Peyer's patch (tissue), 4 donors: ENCODE measurements around the gene RNF114.

Experiments used
- POLR2A ChIP-seq, 2 donors: fragments of 450-650 bp; IDR thresholded peaks; one replicate each; pipeline ENCODE4 v1.5.1; 2017; ENCODE audit warnings: antibody characterized with exemption in 2 of 2, mild to moderate bottlenecking in 2 of 2, moderate library complexity in 2 of 2
- TF ChIP-seq, protein P1 (sequence below), 6 experiments: fragments of 450-650 bp in 4 of 6; fragments of 200-600 bp in 2 of 6; sonication (generic) in 1 of 6; IDR thresholded peaks; one replicate each; pipeline ENCODE4 v1.5.1; 2017 to 2019; ENCODE audit warnings: antibody characterized with exemption in 6 of 6, mild to moderate bottlenecking in 3 of 6, moderate library complexity in 1 of 6

DNA sequence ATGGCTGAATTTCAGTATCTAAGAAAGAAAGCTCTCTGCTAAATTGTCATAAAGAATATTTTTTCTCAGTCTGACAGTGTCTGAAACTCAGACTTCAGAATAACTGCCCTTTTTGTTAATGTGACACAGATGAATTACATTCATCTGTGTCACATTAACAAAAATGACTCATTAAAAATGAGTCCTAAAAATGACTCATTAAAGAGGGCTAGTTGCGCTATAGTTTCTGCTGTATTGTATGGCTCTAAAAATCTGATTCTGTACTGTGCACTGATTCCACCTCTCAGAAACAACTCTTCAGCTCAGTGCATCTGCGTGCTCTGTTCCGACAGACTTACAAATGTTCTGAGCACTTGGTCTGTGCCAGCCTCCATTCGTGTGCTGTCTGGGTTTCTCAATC, 15.0 kb downstream of the RNF114 start:
- TF ChIP-seq, protein P1, sequence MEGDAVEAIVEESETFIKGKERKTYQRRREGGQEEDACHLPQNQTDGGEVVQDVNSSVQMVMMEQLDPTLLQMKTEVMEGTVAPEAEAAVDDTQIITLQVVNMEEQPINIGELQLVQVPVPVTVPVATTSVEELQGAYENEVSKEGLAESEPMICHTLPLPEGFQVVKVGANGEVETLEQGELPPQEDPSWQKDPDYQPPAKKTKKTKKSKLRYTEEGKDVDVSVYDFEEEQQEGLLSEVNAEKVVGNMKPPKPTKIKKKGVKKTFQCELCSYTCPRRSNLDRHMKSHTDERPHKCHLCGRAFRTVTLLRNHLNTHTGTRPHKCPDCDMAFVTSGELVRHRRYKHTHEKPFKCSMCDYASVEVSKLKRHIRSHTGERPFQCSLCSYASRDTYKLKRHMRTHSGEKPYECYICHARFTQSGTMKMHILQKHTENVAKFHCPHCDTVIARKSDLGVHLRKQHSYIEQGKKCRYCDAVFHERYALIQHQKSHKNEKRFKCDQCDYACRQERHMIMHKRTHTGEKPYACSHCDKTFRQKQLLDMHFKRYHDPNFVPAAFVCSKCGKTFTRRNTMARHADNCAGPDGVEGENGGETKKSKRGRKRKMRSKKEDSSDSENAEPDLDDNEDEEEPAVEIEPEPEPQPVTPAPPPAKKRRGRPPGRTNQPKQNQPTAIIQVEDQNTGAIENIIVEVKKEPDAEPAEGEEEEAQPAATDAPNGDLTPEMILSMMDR (IDR thresholded peaks at IDR 0.05): no peak
- TF ChIP-seq POLR2A (IDR thresholded peaks at IDR 0.05): no peak
